Measurements from ENCODE around the gene DMD.

The DMD gene

GRCh38 chrX:31200430-31200829, 2010.9 kb downstream of the DMD start:
- no peak for DNase-seq

GRCh38 chrX:31199840-31200114, 2011.6 kb downstream of the DMD start:
- DNase-seq: no peak

GRCh38 chrX:31199056-31199839, 2012.1 kb downstream of the DMD start:
- no peak for DNase-seq

GRCh38 chrX:31190221-31190975, 2021.0 kb downstream of the DMD start:
- no peak for DNase-seq

GRCh38 chrX:31186693-31187338, 2024.5 kb downstream of the DMD start:
- no peak for DNase-seq

GRCh38 chrX:31185884-31186283, 2025.5 kb downstream of the DMD start:
- DNase-seq: no peak

- DNase-seq: no peak
Observed at GRCh38 chrX:31181377-31182000, 2029.9 kb downstream of the DMD start.

- no peak for DNase-seq
Observed at GRCh38 chrX:31179203-31179602, 2032.1 kb downstream of the DMD start.

GRCh38 chrX:31178769-31179125, 2032.6 kb downstream of the DMD start:
- DNase-seq: no peak

- DNase-seq: no peak
Observed at GRCh38 chrX:31178064-31178768, 2033.1 kb downstream of the DMD start.

- no peak for DNase-seq
Observed at GRCh38 chrX:31170792-31171191, 2040.6 kb downstream of the DMD start.

GRCh38 chrX:31168551-31168950, 2042.8 kb downstream of the DMD start:
- no peak for DNase-seq

- DNase-seq: no peak
Observed at GRCh38 chrX:31166832-31167231, 2044.5 kb downstream of the DMD start.

- no peak for DNase-seq
Observed at GRCh38 chrX:31166416-31166815, 2044.9 kb downstream of the DMD start.

- DNase-seq: no peak
Observed at GRCh38 chrX:31165241-31166035, 2045.9 kb downstream of the DMD start.

GRCh38 chrX:31154946-31155345, 2056.4 kb downstream of the DMD start:
- DNase-seq: no peak

- no peak for DNase-seq
Observed at GRCh38 chrX:31153475-31154047, 2057.8 kb downstream of the DMD start.

GRCh38 chrX:31147175-31147574, 2064.2 kb downstream of the DMD start:
- DNase-seq: no peak

GRCh38 chrX:31139961-31140360, 2071.4 kb downstream of the DMD start:
- no peak for DNase-seq

- no peak for DNase-seq
Observed at GRCh38 chrX:31138124-31138523, 2073.2 kb downstream of the DMD start.

GRCh38 chrX:31136144-31136611, 2075.2 kb downstream of the DMD start:
- peak; percentile 47 for DNase-seq

GRCh38 chrX:31132821-31133241, 2078.5 kb downstream of the DMD start:
- DNase-seq: peak; percentile 34
